DND-41 (cell line): ENCODE data around the gene DISP1.

ENCODE experiments used
- CTCF ChIP-seq: IDR thresholded peaks from 2 replicates; pipeline ENCODE4 v1.5.1; 2012; ENCODE audit warnings: borderline replicate concordance, low read length, moderate library complexity, mild to moderate bottlenecking; ENCODE audit not compliant: poor library complexity, severe bottlenecking; ENCODE audit errors: extremely low read depth
- EZH2 ChIP-seq: IDR thresholded peaks from 3 replicates; pipeline ENCODE4 v1.6.1; 2012; ENCODE audit warnings: borderline replicate concordance, low read depth, mild to moderate bottlenecking, moderate library complexity, low read length, inconsistent platforms; ENCODE audit not compliant: severe bottlenecking

- TF ChIP-seq CTCF (no peak), EZH2 (no peak)
Measured at GRCh38 chr1:222817529-222817928, 2.7 kb downstream of the DISP1 start.
